Lower leg skin (tissue), 3 donors: ENCODE measurements around the gene SLC22A16.

Source experiments
- CTCF ChIP-seq, 3 donors: fragments of 450-650 bp; IDR thresholded peaks; one replicate each; pipeline ENCODE4 v1.5.1; 2016; ENCODE audit warnings: antibody characterized with exemption in 3 of 3, mild to moderate bottlenecking in 3 of 3, moderate library complexity in 2 of 3
- POLR2A ChIP-seq, 2 donors: fragments of 450-650 bp; IDR thresholded peaks; one replicate each; pipeline ENCODE4 v1.6.1; 2016 to 2017; ENCODE audit warnings: antibody characterized with exemption in 2 of 2, mild to moderate bottlenecking in 1 of 2, moderate library complexity in 1 of 2

GRCh38 chr6:110430236-110430635 lies 46.2 kb downstream of the SLC22A16 start:
- TF ChIP-seq CTCF (IDR thresholded peaks at IDR 0.05): no peak
- TF ChIP-seq POLR2A (IDR thresholded peaks at IDR 0.05): no peak
